K562 (cell line): ENCODE results near the gene B9D2. TPM values are rescaled to one million over a fixed set of nuclear protein-coding genes. Genes with fewer than 3 reads are reported as not detected.

Source experiments
- OTX1 ChIP-seq: fragments of 450-650 bp; formaldehyde crosslinking; IDR thresholded peaks from 2 replicates; pipeline ENCODE4 v1.4.0; 2022; ENCODE audit warnings: mild to moderate bottlenecking
- SAFB ChIP-seq: fragments of 200-400 bp; formaldehyde crosslinking; IDR thresholded peaks from 2 replicates; pipeline ENCODE4 v1.6.1; 2017; ENCODE audit warnings: low read depth, low read length, borderline replicate concordance
- ZBED1 ChIP-seq: IDR thresholded peaks from 2 replicates; pipeline ENCODE4 v1.6.1; 2014
- ZFP1 ChIP-seq: fragments of 450-650 bp; formaldehyde crosslinking; IDR thresholded peaks from 2 replicates; pipeline ENCODE4 v1.4.0; 2020; ENCODE audit warnings: mild to moderate bottlenecking, mixed read lengths
- polyA plus RNA-seq, 8 experiments: library from polyadenylated mRNA; depleted of rRNA in 4 of 8; stranded (reverse) in 5 of 8; unstranded in 3 of 8; fragments of >200 nt; fragmentation: Nextera tagmentation in 2 of 8; fragmentation: Illumina TruSeq in 1 of 8; extraction: Ambion mirVana in 2 of 8; extraction: Trizol in 1 of 8; gene quantifications; 2 replicates each; pipeline versions ENCODE4 v1.2.1 to v1.2.3, GENCODE V29; 2011 to 2014; ENCODE audit warnings: inconsistent platforms in 1 of 8, missing spikeins in 1 of 8
- total RNA-seq, 7 experiments: library from RNA; depleted of rRNA in 6 of 7; stranded (reverse); fragments of >200 nt in 6 of 7; fragmentation: Illumina TruSeq in 2 of 7; extraction: Trizol in 2 of 7; gene quantifications; 2 replicates each; pipeline versions ENCODE4 v1.2.1 to v1.2.3, GENCODE V29; 2011 to 2021; ENCODE audit warnings: low replicate concordance in 1 of 7
- TF ChIP-seq, protein P1 (sequence below): fragments of 450-650 bp; formaldehyde crosslinking; IDR thresholded peaks from 2 replicates; pipeline ENCODE4 v1.4.0; 2022; ENCODE audit warnings: missing genetic modification characterization
- TF ChIP-seq, protein P2 (sequence below): fragments of 450-650 bp; formaldehyde crosslinking; IDR thresholded peaks from 2 replicates; pipeline ENCODE4 v1.4.0; 2022; ENCODE audit warnings: mild to moderate bottlenecking, moderate library complexity
- TF ChIP-seq, protein P3 (sequence below), 2 experiments: fragments of 450-650 bp; formaldehyde crosslinking in 1 of 2; IDR thresholded peaks; 2 replicates each; pipeline versions ENCODE4 v1.4.0 to v1.6.1; 2014 to 2020; ENCODE audit warnings: mild to moderate bottlenecking in 2 of 2, borderline replicate concordance in 1 of 2, low read depth in 1 of 2
- TF ChIP-seq, protein P4 (sequence below): sonication (generic); formaldehyde crosslinking; IDR thresholded peaks from 2 replicates; pipeline ENCODE4 v1.8.1; 2023; ENCODE audit warnings: mild to moderate bottlenecking, missing genetic modification reagents
- TF ChIP-seq, protein P5 (sequence below), 3 experiments: IDR thresholded peaks in 2 of 3; conservative IDR thresholded peaks in 1 of 3; 2 replicates each; pipeline ENCODE4 v1.5.1; 2011 to 2012; ENCODE audit warnings: low read length in 3 of 3, mild to moderate bottlenecking in 3 of 3, control low read depth in 2 of 3, improper control_type of control experiment in 1 of 3, inconsistent platforms in 1 of 3, low read depth in 1 of 3, mixed read lengths in 1 of 3, moderate library complexity in 1 of 3; ENCODE audit not compliant: insufficient read depth in 2 of 3

Gene B9D2
- total and polyA plus RNA-seq, 9 of the 15 experiments (the other 6 are each of a cell fraction or from before 2014, with no cell fraction given) = 0.83 to 6.9 (median 2.8) TPM

DNA sequence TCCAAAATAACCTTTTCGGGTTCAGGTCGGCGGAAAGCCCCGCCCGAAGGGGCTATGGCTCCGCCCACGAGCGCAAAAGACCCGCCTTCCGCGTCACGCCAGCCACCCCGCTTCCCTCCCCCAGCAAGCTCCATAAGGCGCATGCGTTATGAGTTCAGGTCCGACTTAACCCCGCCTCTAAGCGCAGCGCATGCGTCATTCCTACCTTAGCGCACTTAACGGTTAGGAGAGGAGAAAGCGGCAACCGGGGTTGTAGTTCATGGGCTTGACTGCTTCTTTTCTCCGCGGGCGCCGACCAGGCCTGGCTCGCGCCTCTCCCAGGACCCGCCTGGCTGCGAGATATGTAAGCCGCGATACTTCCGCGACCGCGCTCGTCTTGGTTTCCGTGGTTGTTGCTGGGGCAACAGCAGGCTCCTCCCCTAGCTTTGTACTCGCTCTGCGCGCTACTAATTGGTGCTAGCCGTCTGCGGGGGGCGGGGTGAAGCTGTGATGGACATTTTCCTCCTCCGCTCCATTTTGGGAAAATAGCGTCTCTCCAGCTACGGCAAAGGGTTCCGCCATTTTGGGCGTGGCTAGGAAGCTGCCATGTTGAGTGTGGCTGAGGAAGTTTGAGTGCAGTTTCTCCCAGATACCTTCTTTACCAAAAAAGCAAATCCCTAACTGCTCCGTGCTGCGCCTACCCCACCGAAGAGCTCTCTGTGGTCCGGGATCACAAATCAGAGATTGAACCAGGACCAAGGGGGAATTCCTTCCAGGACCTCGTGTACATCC is at the start of gene B9D2 (continued):
- TF ChIP-seq, protein P1, sequence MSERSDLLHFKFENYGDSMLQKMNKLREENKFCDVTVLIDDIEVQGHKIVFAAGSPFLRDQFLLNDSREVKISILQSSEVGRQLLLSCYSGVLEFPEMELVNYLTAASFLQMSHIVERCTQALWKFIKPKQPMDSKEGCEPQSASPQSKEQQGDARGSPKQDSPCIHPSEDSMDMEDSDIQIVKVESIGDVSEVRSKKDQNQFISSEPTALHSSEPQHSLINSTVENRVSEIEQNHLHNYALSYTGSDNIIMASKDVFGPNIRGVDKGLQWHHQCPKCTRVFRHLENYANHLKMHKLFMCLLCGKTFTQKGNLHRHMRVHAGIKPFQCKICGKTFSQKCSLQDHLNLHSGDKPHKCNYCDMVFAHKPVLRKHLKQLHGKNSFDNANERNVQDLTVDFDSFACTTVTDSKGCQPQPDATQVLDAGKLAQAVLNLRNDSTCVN (CRISPR knock-in tag) = peak; percentile 64; the same call in 1 of the 2 replicates
- peak; percentile 51 for TF ChIP-seq OTX1 (CRISPR knock-in tag)
- TF ChIP-seq SAFB = no peak
- TF ChIP-seq, protein P2, sequence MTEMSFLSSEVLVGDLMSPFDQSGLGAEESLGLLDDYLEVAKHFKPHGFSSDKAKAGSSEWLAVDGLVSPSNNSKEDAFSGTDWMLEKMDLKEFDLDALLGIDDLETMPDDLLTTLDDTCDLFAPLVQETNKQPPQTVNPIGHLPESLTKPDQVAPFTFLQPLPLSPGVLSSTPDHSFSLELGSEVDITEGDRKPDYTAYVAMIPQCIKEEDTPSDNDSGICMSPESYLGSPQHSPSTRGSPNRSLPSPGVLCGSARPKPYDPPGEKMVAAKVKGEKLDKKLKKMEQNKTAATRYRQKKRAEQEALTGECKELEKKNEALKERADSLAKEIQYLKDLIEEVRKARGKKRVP (CRISPR knock-in tag) = peak; percentile 40
- TF ChIP-seq, protein P3, sequence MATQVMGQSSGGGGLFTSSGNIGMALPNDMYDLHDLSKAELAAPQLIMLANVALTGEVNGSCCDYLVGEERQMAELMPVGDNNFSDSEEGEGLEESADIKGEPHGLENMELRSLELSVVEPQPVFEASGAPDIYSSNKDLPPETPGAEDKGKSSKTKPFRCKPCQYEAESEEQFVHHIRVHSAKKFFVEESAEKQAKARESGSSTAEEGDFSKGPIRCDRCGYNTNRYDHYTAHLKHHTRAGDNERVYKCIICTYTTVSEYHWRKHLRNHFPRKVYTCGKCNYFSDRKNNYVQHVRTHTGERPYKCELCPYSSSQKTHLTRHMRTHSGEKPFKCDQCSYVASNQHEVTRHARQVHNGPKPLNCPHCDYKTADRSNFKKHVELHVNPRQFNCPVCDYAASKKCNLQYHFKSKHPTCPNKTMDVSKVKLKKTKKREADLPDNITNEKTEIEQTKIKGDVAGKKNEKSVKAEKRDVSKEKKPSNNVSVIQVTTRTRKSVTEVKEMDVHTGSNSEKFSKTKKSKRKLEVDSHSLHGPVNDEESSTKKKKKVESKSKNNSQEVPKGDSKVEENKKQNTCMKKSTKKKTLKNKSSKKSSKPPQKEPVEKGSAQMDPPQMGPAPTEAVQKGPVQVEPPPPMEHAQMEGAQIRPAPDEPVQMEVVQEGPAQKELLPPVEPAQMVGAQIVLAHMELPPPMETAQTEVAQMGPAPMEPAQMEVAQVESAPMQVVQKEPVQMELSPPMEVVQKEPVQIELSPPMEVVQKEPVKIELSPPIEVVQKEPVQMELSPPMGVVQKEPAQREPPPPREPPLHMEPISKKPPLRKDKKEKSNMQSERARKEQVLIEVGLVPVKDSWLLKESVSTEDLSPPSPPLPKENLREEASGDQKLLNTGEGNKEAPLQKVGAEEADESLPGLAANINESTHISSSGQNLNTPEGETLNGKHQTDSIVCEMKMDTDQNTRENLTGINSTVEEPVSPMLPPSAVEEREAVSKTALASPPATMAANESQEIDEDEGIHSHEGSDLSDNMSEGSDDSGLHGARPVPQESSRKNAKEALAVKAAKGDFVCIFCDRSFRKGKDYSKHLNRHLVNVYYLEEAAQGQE (IDR thresholded peaks at IDR 0.05; ENCODE audit: borderline replicate concordance) = no peak
- TF ChIP-seq, protein P3 (CRISPR knock-in tag; IDR thresholded peaks at IDR 0.05; ENCODE audit: low read depth) = peak; percentile 78; the same call in 1 of the 2 replicates
- TF ChIP-seq, protein P4, sequence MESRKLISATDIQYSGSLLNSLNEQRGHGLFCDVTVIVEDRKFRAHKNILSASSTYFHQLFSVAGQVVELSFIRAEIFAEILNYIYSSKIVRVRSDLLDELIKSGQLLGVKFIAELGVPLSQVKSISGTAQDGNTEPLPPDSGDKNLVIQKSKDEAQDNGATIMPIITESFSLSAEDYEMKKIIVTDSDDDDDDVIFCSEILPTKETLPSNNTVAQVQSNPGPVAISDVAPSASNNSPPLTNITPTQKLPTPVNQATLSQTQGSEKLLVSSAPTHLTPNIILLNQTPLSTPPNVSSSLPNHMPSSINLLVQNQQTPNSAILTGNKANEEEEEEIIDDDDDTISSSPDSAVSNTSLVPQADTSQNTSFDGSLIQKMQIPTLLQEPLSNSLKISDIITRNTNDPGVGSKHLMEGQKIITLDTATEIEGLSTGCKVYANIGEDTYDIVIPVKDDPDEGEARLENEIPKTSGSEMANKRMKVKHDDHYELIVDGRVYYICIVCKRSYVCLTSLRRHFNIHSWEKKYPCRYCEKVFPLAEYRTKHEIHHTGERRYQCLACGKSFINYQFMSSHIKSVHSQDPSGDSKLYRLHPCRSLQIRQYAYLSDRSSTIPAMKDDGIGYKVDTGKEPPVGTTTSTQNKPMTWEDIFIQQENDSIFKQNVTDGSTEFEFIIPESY = no peak
- no peak for TF ChIP-seq ZFP1 (CRISPR knock-in tag)
- TF ChIP-seq, protein P5, sequence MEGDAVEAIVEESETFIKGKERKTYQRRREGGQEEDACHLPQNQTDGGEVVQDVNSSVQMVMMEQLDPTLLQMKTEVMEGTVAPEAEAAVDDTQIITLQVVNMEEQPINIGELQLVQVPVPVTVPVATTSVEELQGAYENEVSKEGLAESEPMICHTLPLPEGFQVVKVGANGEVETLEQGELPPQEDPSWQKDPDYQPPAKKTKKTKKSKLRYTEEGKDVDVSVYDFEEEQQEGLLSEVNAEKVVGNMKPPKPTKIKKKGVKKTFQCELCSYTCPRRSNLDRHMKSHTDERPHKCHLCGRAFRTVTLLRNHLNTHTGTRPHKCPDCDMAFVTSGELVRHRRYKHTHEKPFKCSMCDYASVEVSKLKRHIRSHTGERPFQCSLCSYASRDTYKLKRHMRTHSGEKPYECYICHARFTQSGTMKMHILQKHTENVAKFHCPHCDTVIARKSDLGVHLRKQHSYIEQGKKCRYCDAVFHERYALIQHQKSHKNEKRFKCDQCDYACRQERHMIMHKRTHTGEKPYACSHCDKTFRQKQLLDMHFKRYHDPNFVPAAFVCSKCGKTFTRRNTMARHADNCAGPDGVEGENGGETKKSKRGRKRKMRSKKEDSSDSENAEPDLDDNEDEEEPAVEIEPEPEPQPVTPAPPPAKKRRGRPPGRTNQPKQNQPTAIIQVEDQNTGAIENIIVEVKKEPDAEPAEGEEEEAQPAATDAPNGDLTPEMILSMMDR (IDR thresholded peaks at IDR 0.05 in 2 of 3, conservative IDR thresholded peaks at IDR 0.05 in 1 of 3; ENCODE audit: insufficient read depth in 2 of 3, low read depth in 1 of 3, low read length in 3 of 3) = peak in 1 of 3 experiments; percentile 6; a peak in 1 of 6 replicates
- no peak for TF ChIP-seq ZBED1
